GM12878 (cell line): ENCODE measurements around the gene PPP2R5B. TPM values are rescaled to one million over a fixed set of nuclear protein-coding genes. Genes with fewer than 3 reads are reported as not detected.

Experiments used
- ATF3 ChIP-seq: IDR thresholded peaks from 2 replicates; pipeline ENCODE4 v1.6.1; 2011; ENCODE audit warnings: low read depth, mild to moderate bottlenecking, low read length, moderate library complexity, borderline replicate concordance; ENCODE audit errors: extremely low read depth
- BHLHE40 ChIP-seq, 2 experiments: fragments of 450-650 bp in 1 of 2; IDR thresholded peaks; 2 replicates each; pipeline ENCODE4 v1.6.1; 2011 to 2017; ENCODE audit warnings: low read depth in 2 of 2, borderline replicate concordance in 1 of 2, improper control_type of control experiment in 1 of 2, low read length in 1 of 2, mild to moderate bottlenecking in 1 of 2
- IKZF1 ChIP-seq: fragments of 450-650 bp; conservative IDR thresholded peaks from 2 replicates; pipeline ENCODE4 v1.6.1; 2017; ENCODE audit warnings: antibody characterized with exemption, mild to moderate bottlenecking
- JUND ChIP-seq: IDR thresholded peaks from 2 replicates; pipeline ENCODE4 v1.6.1; 2012; ENCODE audit warnings: low read depth, mild to moderate bottlenecking, low read length, improper control_type of control experiment, moderate library complexity
- LARP7 ChIP-seq: fragments of 450-650 bp; IDR thresholded peaks from 2 replicates; pipeline ENCODE4 v1.6.1; 2017; ENCODE audit warnings: mild to moderate bottlenecking
- NR2F1 ChIP-seq: fragments of 450-650 bp; conservative IDR thresholded peaks from 2 replicates; pipeline ENCODE4 v1.6.1; 2017; ENCODE audit warnings: mild to moderate bottlenecking
- POLR2AphosphoS5 ChIP-seq: IDR thresholded peaks from 2 replicates; pipeline ENCODE4 v1.6.1; 2011; ENCODE audit warnings: mild to moderate bottlenecking, low read length, inconsistent platforms
- PRDM15 ChIP-seq: fragments of 450-650 bp; formaldehyde crosslinking; IDR thresholded peaks from 2 replicates; pipeline ENCODE4 v1.4.0; 2020; ENCODE audit warnings: mild to moderate bottlenecking, moderate library complexity
- SKIL ChIP-seq: fragments of 450-650 bp; IDR thresholded peaks from 2 replicates; pipeline ENCODE4 v1.6.1; 2017; ENCODE audit warnings: mild to moderate bottlenecking, low read depth, inconsistent platforms; ENCODE audit not compliant: poor library complexity, severe bottlenecking
- SMC3 ChIP-seq: IDR thresholded peaks from 2 replicates; pipeline ENCODE4 v1.6.1; 2011; ENCODE audit warnings: low read length, improper control_type of control experiment, borderline replicate concordance
- TCF12 ChIP-seq: IDR thresholded peaks from 2 replicates; pipeline ENCODE4 v1.6.1; 2011; ENCODE audit warnings: low read depth, mild to moderate bottlenecking, low read length
- polyA plus RNA-seq, 11 experiments: library from polyadenylated mRNA; depleted of rRNA in 4 of 11; unstranded in 6 of 11; stranded (reverse) in 5 of 11; fragments of >200 nt; fragmentation: Nextera tagmentation in 4 of 11; fragmentation: Illumina TruSeq in 1 of 11; extraction: Ambion mirVana in 4 of 11; extraction: Trizol in 1 of 11; gene quantifications; 1 replicate in 1 of 11; 2 replicates in 10 of 11; pipeline versions ENCODE4 v1.2.1 to v1.2.3, GENCODE V29; 2011 to 2016; ENCODE audit warnings: inconsistent platforms in 2 of 11, missing spikeins in 2 of 11, low read depth in 1 of 11
- total RNA-seq, 4 experiments: library from RNA; depleted of rRNA in 3 of 4; stranded (reverse); fragments of >200 nt in 3 of 4; fragmentation: Illumina TruSeq in 1 of 4; extraction: Trizol in 1 of 4; gene quantifications; 2 replicates each; pipeline versions ENCODE4 v1.2.1 to v1.2.3, GENCODE V29; 2013 to 2021
- TF ChIP-seq, protein P1 (sequence below): fragments of 450-650 bp; IDR thresholded peaks from 2 replicates; pipeline ENCODE4 v1.6.1; 2017; ENCODE audit warnings: mild to moderate bottlenecking, moderate library complexity

PPP2R5B gene
- total and polyA plus RNA-seq, 10 of the 15 experiments (the other 5 are each of a cell fraction or from before 2014, with no cell fraction given), result 0.08 to 6.7 (median 2.0) TPM

- TF ChIP-seq, protein P1, sequence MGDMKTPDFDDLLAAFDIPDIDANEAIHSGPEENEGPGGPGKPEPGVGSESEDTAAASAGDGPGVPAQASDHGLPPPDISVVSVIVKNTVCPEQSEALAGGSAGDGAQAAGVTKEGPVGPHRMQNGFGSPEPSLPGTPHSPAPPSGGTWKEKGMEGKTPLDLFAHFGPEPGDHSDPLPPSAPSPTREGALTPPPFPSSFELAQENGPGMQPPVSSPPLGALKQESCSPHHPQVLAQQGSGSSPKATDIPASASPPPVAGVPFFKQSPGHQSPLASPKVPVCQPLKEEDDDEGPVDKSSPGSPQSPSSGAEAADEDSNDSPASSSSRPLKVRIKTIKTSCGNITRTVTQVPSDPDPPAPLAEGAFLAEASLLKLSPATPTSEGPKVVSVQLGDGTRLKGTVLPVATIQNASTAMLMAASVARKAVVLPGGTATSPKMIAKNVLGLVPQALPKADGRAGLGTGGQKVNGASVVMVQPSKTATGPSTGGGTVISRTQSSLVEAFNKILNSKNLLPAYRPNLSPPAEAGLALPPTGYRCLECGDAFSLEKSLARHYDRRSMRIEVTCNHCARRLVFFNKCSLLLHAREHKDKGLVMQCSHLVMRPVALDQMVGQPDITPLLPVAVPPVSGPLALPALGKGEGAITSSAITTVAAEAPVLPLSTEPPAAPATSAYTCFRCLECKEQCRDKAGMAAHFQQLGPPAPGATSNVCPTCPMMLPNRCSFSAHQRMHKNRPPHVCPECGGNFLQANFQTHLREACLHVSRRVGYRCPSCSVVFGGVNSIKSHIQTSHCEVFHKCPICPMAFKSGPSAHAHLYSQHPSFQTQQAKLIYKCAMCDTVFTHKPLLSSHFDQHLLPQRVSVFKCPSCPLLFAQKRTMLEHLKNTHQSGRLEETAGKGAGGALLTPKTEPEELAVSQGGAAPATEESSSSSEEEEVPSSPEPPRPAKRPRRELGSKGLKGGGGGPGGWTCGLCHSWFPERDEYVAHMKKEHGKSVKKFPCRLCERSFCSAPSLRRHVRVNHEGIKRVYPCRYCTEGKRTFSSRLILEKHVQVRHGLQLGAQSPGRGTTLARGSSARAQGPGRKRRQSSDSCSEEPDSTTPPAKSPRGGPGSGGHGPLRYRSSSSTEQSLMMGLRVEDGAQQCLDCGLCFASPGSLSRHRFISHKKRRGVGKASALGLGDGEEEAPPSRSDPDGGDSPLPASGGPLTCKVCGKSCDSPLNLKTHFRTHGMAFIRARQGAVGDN, result 0 out of 2 replicates have a peak, but pooled peaks have one; percentile 13
- TF ChIP-seq SKIL, result no peak
- peak; percentile 60 to 84; a peak in 3 of 4 replicates for TF ChIP-seq BHLHE40 (IDR thresholded peaks at IDR 0.05; ENCODE audit: borderline replicate concordance in 1 of 2, low read depth in 2 of 2, low read length in 1 of 2)
- peak; percentile 81 for TF ChIP-seq LARP7
- TF ChIP-seq JUND, result peak; percentile 73; the same call in 1 of the 2 replicates
- TF ChIP-seq PRDM15 (CRISPR knock-in tag), result no peak
- TF ChIP-seq ATF3, result no peak
- TF ChIP-seq SMC3, result no peak
- TF ChIP-seq IKZF1, result peak; percentile 95
- no peak for TF ChIP-seq POLR2AphosphoS5
- TF ChIP-seq TCF12, result peak; percentile 86
- peak; percentile 52 for TF ChIP-seq NR2F1
These were observed at the start of gene PPP2R5B (continued) for GRCh38 chr11:64923944-64924909.
